Neural cell (in vitro differentiated cells): ENCODE data around the gene MAST1.

Source experiments
- CTCF ChIP-seq: fragments of 450-650 bp; IDR thresholded peaks from 2 replicates; pipeline ENCODE4 v1.5.1; 2014; ENCODE audit warnings: antibody characterized with exemption, mild to moderate bottlenecking, moderate library complexity; ENCODE audit not compliant: poor library complexity, severe bottlenecking
- EP300 ChIP-seq: fragments of 450-650 bp; conservative IDR thresholded peaks from 2 replicates; pipeline ENCODE4 v1.6.1; 2014; ENCODE audit warnings: antibody characterized with exemption, mild to moderate bottlenecking, moderate library complexity; ENCODE audit not compliant: poor library complexity, severe bottlenecking

DNA sequence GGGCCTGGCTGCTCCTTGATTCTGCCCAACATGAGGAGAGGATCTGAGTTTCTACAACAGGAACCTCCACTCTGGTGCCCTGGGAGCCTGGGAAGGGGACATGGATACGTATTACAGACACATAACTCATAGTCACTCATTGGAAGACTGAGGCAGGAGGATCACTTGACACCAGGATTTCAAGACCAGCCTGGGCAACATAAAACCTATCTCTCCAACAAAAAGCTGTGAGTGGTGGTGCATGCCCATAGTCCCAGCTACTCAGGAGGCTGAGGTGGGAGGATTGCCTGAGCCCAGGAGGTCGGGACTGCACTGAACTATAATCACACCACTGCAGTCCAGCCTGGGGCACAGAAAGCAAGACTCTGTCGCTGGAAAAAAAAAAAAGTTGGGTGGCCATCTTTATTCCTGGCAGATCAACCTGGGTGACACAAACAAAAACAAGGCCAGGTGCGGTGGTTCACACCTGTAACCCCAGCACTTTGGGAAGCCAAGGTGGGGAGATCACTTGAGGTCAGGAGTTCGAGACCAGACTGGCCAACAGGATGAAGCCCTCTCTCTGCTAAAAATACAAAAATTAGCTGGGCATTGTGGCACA, 49.8 kb downstream of the MAST1 start:
- TF ChIP-seq EP300 (no peak), CTCF (no peak)
